A549 (cell line): ENCODE measurements around the gene MSANTD1.

Experiments
- CHD2 ChIP-seq: fragments of 150-350 bp; IDR thresholded peaks from 2 replicates; pipeline ENCODE4 v1.6.1; 2014; ENCODE audit warnings: low read length; ENCODE audit not compliant: partially characterized antibody
- CTCF ChIP-seq: fragments of >200 bp; sonication (Bioruptor Twin); formaldehyde crosslinking; IDR thresholded peaks from 3 replicates; pipeline ENCODE4 v1.5.1; 2016
- HES2 ChIP-seq: fragments of >200 bp; sonication (Bioruptor Twin); formaldehyde crosslinking; IDR thresholded peaks from 2 replicates; pipeline ENCODE4 v1.6.1; 2016
- NR3C1 ChIP-seq: fragments of >200 bp; sonication (Bioruptor Twin); formaldehyde crosslinking; IDR thresholded peaks from 3 replicates; pipeline ENCODE4 v1.6.1; 2017
- POLR2A ChIP-seq: IDR thresholded peaks from 2 replicates; pipeline ENCODE4 v1.6.1; 2012; ENCODE audit warnings: mild to moderate bottlenecking, low read length

- TF ChIP-seq HES2 (no peak), CHD2 (no peak), NR3C1 (no peak), CTCF (no peak), POLR2A (no peak)
Observed at GRCh38 chr4:3232871-3233271, 16.1 kb upstream of the MSANTD1 start.
